HT1080 (cell line): Measurements from ENCODE around the gene RNF126. TPM values are rescaled to one million over a fixed set of nuclear protein-coding genes. Genes with fewer than 3 reads are reported as not detected.

Experiments
- total RNA-seq: library from RNA; depleted of rRNA; stranded (reverse); fragments of >200 nt; shearing (Covaris generic); gene quantifications from 2 replicates; pipeline ENCODE4 v1.2.3, GENCODE V29; 2014; rRNA removed

Gene RNF126
- total RNA-seq, 1 experiment from 2014 or later = 130 TPM

Other genes starting within 250 kb of the RNF126 start
- gene SHC2, start 202.2 kb downstream of the RNF126 start, total RNA-seq = 0.03 TPM in 1 of 2 replicates, not detected in the other
- gene MADCAM1, start 166.7 kb downstream of the RNF126 start, total RNA-seq = not detected in 2 replicates
- 40.7 and 48.2 TPM in 2 replicates for gene TPGS1, start 155.7 kb downstream of the RNF126 start, total RNA-seq
- gene CDC34, start 131.5 kb downstream of the RNF126 start, total RNA-seq = 107 and 110 TPM in 2 replicates
- gene GZMM, start 119.2 kb downstream of the RNF126 start, total RNA-seq = not detected in 2 replicates
- 475 and 545 TPM in 2 replicates for gene BSG, start 90.6 kb downstream of the RNF126 start, total RNA-seq
- gene HCN2, start 73.3 kb downstream of the RNF126 start, total RNA-seq = 0.27 and 0.37 TPM in 2 replicates
- gene POLRMT, start 29.7 kb downstream of the RNF126 start, total RNA-seq = 86.9 and 100 TPM in 2 replicates
- not detected in 2 replicates for gene FGF22, start 23.3 kb downstream of the RNF126 start, total RNA-seq
- gene FSTL3, start 13.2 kb upstream of the RNF126 start, total RNA-seq = 14.5 and 19.7 TPM in 2 replicates
- not detected in 2 replicates for gene PRSS57, start 32.2 kb upstream of the RNF126 start, total RNA-seq
- not detected in 2 replicates for gene PALM, start 45.7 kb upstream of the RNF126 start, total RNA-seq
- gene MISP, start 87.9 kb upstream of the RNF126 start, total RNA-seq = 0.02 and 0.13 TPM in 2 replicates
- 276 and 447 TPM in 2 replicates for gene PTBP1, start 134.2 kb upstream of the RNF126 start, total RNA-seq
- gene PLPPR3, start 158.7 kb upstream of the RNF126 start, total RNA-seq = 0.30 TPM in 1 of 2 replicates, not detected in the other
- not detected in 2 replicates for gene AZU1, start 164.6 kb upstream of the RNF126 start, total RNA-seq
- gene PRTN3, start 177.8 kb upstream of the RNF126 start, total RNA-seq = not detected in 2 replicates
- gene ELANE, start 189.1 kb upstream of the RNF126 start, total RNA-seq = not detected in 2 replicates
- not detected in 2 replicates for gene CFD, start 196.4 kb upstream of the RNF126 start, total RNA-seq
- gene MED16, start 230.0 kb upstream of the RNF126 start, total RNA-seq = 18.1 and 20.8 TPM in 2 replicates
- not detected in 2 replicates for gene RNU6-9, start 230.3 kb upstream of the RNF126 start, total RNA-seq